NCI-H69 (cell line): Measurements from ENCODE around the gene POU6F2.
"Not testable (repeated sequence)": the region's sequence is repeated elsewhere in the genome, so short reads cannot be mapped to it uniquely, and the experiment has no call there.

Experiments used
- DNase-seq: peaks from one replicate; lab custom pipeline; 2025; lab: John Stamatoyannopoulos, UW

POU6F2 gene, protein sequence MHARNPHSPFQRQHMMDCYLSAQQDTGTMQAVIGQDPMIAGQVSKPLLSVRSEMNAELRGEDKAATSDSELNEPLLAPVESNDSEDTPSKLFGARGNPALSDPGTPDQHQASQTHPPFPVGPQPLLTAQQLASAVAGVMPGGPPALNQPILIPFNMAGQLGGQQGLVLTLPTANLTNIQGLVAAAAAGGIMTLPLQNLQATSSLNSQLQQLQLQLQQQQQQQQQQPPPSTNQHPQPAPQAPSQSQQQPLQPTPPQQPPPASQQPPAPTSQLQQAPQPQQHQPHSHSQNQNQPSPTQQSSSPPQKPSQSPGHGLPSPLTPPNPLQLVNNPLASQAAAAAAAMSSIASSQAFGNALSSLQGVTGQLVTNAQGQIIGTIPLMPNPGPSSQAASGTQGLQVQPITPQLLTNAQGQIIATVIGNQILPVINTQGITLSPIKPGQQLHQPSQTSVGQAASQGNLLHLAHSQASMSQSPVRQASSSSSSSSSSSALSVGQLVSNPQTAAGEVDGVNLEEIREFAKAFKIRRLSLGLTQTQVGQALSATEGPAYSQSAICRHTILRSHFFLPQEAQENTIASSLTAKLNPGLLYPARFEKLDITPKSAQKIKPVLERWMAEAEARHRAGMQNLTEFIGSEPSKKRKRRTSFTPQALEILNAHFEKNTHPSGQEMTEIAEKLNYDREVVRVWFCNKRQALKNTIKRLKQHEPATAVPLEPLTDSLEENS

DNA sequence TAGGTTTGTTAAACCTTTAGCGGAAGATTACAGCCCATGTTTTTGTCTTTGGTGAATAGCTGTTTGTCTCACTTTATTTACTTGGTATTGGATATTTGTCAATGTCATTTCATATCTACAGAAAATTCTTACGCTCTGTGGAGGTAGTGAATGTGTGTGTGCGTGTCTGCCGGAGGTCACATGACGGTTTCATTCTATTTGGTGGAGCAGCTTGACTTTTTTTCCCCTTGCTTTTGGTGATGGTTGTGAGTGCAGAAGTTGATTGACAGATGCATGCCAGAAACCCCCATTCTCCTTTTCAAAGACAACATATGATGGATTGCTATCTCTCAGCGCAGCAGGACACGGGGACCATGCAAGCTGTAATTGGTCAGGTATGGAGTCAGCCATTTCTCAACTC, at the start of gene POU6F2:
POU6F2 (plus strand) TSS at position 225 of the 400 bp plus-strand sequence; CDS start at position 270, 45 bp downstream.
- DNase-seq = peak; percentile 38

DNA sequence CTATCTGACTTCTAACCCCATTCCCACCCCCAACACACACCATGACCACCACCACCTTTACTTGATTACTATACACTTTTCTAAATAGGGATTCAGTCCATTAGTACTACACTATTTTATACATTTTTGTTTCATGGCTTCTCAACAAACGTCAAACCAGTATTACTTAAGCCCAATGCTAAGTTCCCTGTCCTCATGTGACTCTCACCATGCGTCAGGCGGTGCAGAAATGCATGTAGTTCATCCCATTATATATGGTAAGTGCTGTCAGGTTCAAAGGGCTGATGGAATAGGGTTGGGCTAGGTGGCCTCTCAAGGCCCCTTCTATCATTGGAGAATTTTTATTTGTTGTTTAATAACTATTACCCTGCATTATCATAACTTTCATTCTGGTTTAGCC, 49.2 kb upstream of the POU6F2 start:
- no peak for DNase-seq

DNA sequence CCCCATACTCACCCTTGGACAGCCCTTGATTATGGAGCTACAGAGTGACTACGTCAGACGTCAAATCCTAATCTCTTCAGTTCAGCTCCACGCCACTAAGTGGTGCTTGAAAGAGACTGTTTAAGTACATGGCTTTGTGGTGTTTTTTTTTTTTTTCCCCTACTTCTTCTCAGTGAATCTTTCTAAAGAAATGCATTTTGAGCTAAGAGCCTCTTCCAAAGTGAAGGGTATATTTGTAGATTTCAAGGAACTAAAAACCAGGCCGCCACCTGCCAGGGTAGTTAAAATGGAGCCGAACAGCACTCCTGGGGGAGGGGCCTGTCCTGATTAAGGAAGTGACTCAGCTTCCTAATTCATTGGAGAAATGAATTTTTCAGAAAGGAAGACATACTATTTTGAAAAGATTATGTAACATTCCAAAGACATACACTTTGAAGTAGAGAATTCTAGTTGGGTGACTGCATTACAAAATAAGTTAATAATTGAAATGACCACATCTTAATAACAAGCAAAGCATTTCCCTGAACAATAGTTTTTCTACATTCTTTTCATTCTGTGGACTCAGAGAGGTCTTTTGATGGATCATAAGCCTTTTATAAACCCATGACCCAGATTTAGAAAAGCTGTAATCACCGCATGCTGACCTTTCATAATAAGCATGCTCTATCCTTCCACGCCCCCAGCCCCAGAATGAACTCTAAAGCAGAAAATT, 48.1 kb upstream of the POU6F2 start:
- DNase-seq = peak; percentile 27

DNA sequence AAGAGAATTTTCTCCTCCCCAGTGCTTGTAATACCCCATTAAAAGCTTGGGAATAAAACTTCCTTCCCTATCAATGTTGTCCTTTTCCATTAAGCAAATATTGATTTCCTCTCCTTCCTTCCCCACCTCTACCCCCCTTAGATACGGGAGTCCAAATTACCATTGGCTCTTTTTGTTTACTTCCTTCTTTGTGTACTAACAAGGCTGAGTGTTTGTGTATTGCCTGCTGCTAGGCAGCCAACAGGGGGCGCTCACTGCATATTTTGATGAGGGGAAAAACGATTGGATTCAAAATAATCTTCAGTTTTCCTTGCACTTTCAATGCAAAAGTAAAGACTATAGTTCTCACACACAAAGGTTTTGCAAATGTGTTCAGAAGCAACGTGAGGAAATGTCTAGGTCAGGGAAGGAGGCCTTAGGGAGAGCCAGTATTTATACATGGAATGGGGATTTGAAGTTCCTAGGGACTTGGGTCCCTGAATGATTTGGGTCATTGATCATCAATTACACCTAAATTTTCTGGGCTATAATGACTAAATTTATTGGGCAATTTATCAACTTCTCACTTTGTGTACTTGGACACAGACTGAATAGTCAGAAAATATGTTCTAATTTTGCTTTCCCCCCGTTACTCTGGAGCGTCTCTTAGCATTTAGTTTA, 45.1 kb upstream of the POU6F2 start:
- DNase-seq = peak; percentile 81

DNA sequence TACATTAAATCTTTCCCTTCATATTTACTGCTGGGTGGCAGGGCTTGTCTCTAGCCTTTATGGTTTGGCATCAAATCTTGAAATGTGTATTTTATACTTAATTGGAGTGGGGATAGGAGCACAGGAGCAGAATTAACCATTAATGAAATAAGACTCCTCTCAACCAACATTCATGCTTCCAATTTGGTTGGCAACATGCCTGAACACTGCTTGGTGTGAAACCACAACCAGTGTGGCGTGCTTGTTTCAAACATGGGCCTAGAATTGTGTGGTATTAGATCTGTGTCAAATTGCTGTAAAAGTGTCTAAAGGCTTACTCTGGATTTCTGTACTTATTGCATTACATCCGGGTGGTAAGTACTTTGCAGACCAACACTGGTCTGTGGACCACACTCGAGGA, 43.7 kb upstream of the POU6F2 start:
- DNase-seq = peak; percentile 36

DNA sequence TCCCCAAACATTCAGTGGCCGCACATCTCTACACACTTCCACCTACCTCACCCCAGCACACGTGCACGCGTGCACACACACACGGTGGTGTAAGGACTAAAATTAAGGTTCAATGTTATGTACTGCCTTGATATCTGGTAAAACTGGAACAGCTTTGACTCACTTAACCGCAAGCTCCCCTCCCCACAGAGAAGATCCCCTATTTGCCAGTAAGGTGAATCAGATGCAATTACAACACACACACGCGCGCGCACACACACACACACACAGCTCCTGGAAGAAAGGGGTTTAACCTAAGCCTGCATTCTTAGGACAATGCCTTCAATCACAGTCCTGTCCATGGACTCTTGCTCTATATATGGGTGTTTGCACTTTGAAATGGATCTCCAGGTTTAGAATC, 43.2 kb upstream of the POU6F2 start:
- no peak for DNase-seq

DNA sequence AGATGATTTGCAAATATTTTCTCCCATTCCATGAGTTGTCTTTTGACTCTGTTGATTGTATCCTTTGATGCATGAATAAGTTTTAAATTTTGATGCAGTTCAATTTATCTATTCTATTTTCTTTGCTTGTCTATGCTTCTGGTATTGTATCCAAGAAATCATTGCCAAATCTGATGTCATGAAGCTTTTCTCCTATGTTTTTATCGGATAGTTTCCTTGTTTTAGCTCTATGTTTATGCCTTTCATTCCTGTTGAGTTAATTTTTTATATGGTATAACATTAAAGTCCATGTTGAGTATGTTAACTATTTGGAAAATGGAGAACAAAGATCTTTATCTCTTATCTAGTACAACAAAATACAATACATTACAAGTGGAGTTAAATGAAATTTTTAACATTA, 41.1 kb upstream of the POU6F2 start:
- DNase-seq = no peak

DNA sequence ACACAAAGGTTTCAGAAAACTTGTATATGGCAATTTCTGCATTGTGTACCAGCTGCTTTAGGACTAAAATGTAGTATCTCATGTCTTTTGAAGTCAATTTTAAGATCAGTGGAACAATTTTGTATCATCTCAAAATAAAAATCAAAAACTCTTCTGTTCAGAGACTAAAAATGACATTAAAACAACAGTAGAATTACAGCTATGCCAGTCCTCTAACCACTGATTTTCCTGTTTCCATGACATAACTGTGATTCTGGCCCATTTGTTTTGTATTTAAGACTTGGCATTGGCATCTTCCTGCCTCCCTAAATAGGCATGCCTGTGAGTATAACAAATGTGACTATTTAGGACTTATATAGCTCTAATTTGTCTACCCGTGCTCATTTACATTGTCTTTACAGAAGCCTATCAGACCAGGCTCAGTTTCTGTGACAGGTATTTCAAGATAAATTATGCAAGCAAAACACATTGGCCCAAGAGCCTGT, 39.7 kb upstream of the POU6F2 start:
- DNase-seq = peak; percentile 14

DNA sequence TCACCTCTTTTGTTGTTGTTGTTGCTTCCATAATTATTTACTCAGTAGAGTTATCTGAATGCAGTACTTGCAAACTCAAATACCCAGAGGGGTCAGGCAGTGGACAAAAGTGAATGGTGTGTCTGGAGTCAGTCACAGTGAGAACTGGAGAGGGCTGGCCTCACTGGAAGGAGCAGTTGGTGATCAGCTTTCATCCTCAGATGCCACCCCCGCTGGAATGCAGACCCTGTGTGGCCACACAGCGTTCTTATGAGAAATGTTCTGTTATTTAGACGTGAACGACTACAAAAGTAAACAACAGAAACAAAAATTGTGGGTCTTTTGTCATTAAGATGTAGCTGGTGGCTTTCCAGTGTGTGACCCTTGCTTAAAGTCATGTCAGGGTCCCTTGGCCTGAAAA, 39.1 kb upstream of the POU6F2 start:
- DNase-seq = no peak

DNA sequence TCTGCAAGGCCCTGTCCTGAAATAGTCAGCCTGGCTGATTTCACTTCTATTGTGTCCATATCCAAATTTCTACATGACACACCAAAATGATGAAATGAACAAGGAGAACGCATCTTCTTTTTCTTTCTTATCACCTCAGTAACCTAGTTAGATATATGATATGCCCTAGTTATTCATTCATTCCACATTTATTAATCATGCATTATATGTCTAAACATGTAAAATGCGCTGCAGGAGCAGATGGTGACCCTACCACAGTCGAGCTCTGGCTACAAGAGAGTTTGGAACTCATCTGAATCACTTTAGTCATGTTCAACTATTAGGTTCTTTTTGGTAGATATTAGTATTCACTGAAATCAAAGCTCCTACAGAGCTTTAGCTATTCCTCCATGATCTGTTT, 36.9 kb upstream of the POU6F2 start:
- no peak for DNase-seq

DNA sequence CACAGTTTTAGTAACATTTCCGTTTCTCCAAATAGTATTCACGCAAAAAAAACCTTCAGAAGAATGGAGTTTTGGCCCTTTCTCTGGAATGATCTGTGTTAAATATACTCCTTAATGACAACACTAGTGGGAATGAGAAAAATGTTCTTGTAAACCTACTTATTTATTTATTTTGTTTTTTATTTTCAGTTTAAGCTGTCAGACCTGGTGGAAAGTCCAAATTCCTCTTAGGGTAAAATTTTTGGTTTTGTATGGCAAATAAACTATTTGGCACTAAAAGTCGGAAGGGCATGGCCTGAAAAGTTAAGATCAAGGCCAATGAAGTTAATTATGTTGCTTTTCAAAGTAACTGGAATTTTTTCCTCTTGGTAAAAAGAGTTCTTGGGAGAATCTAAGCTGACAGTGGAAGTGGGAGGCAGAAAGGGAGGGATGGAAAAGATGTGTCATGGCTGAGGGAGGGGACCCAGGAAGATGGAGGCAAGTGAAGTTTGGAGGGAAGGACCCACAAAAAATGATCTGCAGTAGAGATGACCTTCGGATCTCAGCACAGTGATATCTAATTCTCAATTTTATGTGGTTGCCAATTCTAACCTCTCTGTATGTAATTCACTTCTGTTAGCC, 35.2 kb upstream of the POU6F2 start:
- no peak for DNase-seq

DNA sequence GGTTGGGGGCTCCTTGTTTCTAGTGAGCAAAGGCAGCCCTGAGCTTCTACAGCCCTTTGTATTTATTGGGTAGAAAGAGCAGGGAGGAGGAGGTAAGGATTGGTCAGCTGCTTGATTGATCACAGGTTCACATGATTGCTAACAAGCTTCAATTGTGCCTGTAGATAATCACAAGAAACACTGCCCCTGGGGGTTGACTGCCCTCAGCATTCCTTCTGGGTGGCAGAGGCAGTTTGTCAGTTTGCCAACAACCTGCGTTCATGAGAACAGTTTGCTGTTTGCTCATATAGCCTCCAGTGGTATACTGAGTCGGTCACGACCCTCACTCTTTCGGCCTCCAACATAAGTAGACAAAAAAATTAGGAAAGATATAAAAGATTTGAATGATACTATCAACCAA, 30.2 kb upstream of the POU6F2 start:
- DNase-seq = not testable (repeated sequence)

DNA sequence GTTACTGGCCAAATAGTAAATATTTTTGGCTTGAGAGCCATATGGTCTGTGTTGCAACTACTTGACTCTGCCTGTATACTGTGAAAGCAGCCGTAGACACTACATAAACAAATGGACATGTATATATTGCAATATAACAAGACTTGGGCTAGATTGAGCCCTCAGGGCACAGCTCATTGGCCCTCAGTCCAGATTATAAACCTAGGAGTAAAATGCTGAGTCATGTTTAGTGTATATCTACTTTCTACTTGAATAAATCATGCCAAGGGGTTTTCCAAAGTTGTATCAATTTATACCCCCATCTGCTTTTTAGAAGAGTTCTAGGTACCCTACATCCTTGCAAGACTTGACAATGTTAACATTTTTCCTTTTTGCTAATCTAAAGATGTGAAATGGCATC, 27.4 kb upstream of the POU6F2 start:
- peak; percentile 74 for DNase-seq

DNA sequence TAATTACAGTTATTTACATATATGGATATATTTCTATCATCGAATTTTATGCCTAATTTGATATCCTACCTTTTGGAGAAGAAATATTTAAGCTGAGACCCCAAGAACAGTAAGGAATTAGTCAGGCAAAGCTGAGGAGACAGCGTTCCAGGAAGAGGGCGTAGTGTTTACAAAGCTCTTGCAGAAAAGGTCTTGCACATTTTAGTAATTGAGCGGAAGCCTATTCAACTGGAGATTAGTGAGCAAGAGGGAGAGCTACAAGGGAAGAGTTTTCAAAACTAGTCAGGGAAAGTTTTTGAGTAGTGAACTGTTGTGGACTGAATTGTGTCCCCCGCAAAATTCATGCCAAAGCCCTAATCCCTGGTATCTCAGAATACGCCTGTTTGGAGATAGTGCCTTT, 26.5 kb upstream of the POU6F2 start:
- peak; percentile 55 for DNase-seq

DNA sequence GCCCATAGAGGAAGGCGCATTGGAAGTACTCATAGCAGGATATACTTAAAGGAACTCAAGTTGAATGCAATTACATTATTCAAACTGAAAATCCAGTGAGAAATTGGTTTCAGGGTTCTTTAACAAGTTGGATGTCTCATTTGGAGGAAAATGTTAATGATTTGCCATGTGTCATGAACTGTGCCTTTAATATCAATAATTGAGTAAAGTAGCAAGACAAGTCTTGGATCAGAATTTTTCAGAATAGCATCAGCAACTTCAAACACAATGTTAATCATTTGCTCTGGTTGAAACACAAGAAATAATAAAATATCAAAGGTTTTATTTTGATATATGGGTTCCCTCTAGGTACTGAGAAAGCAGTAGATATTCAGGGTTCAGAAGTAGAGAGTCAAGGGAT, 24.5 kb upstream of the POU6F2 start:
- no peak for DNase-seq

DNA sequence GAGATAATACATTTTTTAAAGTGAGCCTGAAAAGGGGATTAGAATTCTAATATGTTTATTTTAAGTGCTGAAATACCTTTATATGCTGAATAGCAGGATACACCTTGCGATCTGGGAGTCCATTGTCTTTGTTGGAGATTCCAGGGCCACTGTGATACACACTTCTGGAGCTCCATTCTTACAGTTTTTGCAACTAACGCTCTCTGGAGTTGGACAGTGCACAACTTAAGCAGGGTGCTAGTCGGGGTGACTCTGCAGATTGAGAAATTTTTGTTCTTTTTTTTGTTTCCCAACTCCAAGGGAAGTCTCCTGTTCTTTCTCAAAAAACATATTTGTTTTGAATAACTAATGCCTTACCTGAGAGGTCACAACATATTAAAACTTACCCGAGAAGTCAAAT, 23.7 kb upstream of the POU6F2 start:
- DNase-seq = no peak

DNA sequence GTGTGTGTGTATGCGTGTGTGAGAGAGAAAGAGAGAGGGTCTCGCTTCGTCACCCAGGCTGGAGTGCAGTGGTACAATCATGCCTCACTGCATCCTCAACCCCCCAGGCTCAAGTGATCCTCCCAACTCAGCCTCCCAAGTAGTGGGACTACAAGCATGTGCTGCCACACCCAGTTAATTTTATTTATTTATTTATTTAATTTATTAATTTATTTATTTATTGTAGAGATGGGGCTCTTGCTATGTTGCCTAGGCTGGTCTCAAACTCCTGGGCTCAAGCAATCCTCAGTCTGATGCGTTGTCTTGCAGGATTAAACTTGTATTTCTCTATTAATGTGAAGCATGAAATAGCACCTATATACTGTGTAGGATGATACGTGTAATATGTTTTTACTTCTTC, 21.8 kb upstream of the POU6F2 start:
- no peak for DNase-seq

DNA sequence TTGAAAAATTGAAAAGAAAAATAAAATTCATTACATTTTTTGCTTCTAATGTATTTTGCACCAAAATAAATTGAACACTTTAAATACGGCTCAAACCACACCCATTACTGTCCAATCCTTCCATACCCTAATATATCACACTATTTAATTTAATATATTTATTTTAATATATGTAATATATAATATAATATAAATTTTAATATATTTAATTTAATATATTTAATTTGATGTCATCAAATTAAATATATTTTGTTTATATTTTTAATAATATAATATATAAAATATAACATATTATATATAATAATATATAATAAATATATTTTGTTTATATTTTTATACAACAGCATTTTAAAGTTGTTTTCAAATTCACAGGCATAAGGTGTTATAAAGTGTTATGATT, 15.7 kb upstream of the POU6F2 start:
- DNase-seq = no peak

DNA sequence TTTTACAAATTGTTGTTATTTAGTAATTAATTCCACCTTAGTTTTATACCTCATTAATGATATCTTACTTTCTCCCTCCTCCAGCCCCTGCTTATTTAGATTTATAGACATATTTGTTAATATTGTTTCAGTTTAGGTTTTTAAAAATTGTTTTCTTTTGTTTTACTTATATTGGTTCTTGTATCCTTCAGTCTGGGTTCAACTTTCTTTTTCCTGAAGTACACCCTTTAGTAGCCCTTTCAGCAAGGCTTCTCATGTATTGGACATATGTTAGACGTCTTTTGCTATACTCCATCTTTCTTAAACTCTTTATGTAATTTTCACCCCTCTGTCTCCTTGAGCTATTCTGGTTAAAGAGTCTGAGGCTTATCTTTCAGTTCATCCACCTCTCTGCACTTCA, 12.8 kb upstream of the POU6F2 start:
- DNase-seq = no peak

DNA sequence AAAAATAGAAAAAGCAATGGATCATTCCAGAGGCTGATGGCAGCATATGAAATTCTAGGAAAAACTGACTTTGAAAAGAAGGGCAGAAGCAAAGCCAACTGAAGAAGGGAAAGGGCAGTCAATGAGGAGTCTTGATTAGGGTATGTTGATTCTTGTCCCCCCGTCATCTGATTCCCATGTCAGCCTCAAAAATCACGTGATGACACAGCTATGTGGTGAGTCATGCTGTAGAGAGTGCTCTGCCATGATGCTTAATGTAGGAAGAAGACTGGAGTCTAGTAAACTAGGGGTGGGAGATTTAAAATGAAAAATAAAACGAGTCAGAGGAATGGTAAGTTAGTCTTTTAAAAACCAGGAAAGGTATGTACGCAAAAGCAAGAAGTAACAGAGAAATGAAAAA, 3.9 kb upstream of the POU6F2 start:
- DNase-seq = peak; percentile 6

DNA sequence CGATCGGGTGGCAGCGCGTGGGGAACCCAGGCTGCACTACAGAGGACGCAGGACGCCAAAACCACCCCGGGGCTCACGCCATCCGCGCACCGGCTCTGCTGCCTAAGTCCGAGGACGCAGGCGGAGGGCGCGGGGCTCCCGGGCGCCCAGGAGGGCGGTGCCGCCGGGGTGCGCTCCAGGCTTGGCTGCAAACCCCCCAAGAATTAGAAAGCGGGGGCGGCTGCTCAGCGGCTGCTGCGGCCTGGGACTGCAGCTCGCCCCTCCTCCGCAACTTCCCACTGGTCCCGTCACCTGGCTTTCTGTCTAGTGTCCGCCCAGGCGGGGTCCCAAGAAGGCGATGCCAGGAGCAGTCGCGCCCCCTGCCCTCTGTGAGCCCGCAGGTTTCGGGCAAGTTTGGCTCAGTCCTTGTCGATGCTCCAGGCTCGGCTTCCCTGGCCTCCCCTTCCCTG, 1.7 kb upstream of the POU6F2 start:
- peak; percentile 75 for DNase-seq

DNA sequence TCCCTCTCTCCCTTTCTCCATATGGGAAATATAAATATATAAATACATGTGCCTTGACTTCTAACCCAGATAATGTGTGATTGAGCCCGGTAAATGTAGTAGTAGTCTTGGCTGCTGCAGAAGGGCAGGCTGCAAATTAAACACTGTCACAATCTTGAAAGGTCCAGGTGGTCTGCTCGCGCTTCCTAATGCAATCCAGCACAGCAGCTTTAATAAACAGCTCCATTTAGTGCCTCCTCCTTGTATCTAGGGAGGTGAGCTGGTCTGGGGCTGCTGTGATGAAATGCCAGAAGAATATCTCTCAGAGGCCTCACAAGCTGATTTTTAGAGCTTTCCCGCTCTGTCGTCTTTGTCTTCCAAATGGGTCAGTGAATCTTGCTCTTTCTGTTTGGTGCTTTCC, 782 bp downstream of the POU6F2 start:
- DNase-seq = peak; percentile 70
